ENCODE data around the gene APOL4. TPM values are rescaled to one million over a fixed set of nuclear protein-coding genes. Genes with fewer than 3 reads are reported as not detected.
"Not testable (repeated sequence)": the region's sequence is repeated elsewhere in the genome, so short reads cannot be mapped to it uniquely, and the experiment has no call there.

APOL4 gene
- total RNA-seq, 1 donor: not detected

- TF ChIP-seq, protein P1, sequence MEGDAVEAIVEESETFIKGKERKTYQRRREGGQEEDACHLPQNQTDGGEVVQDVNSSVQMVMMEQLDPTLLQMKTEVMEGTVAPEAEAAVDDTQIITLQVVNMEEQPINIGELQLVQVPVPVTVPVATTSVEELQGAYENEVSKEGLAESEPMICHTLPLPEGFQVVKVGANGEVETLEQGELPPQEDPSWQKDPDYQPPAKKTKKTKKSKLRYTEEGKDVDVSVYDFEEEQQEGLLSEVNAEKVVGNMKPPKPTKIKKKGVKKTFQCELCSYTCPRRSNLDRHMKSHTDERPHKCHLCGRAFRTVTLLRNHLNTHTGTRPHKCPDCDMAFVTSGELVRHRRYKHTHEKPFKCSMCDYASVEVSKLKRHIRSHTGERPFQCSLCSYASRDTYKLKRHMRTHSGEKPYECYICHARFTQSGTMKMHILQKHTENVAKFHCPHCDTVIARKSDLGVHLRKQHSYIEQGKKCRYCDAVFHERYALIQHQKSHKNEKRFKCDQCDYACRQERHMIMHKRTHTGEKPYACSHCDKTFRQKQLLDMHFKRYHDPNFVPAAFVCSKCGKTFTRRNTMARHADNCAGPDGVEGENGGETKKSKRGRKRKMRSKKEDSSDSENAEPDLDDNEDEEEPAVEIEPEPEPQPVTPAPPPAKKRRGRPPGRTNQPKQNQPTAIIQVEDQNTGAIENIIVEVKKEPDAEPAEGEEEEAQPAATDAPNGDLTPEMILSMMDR (IDR thresholded peaks at IDR 0.05; ENCODE audit: insufficient read depth, low read depth, low read length): no peak
- DNase-seq (ENCODE audit: low read depth): no peak
- H3K4me3 ChIP-seq (ENCODE audit: low read depth, low read length): no peak overlapping the region
Measured at GRCh38 chr22:36194385-36194784, 7.2 kb downstream of the APOL4 start.

- no peak overlapping the region for H3K4me3 ChIP-seq (ENCODE audit: low read depth, low read length)
- TF ChIP-seq, protein P1 (IDR thresholded peaks at IDR 0.05; ENCODE audit: insufficient read depth, low read depth, low read length): no peak
- no peak for DNase-seq (ENCODE audit: low read depth)
Measured at GRCh38 chr22:36193577-36193976, 8.0 kb downstream of the APOL4 start.

GRCh38 chr22:36193171-36193570, 8.4 kb downstream of the APOL4 start:
- DNase-seq (ENCODE audit: low read depth): no peak
- TF ChIP-seq, protein P1 (IDR thresholded peaks at IDR 0.05; ENCODE audit: insufficient read depth, low read depth, low read length): no peak
- H3K4me3 ChIP-seq (ENCODE audit: low read depth, low read length): no peak overlapping the region

GRCh38 chr22:36192542-36192941, 9.1 kb downstream of the APOL4 start:
- no peak for DNase-seq (ENCODE audit: low read depth)
- TF ChIP-seq, protein P1 (IDR thresholded peaks at IDR 0.05; ENCODE audit: insufficient read depth, low read depth, low read length): no peak
- no peak overlapping the region for H3K4me3 ChIP-seq (ENCODE audit: low read depth, low read length)

GRCh38 chr22:36191106-36191836, 10.3 kb downstream of the APOL4 start:
- DNase-seq (ENCODE audit: low read depth): peak; percentile 42
- TF ChIP-seq, protein P1 (IDR thresholded peaks at IDR 0.05; ENCODE audit: insufficient read depth, low read depth, low read length): no peak
- H3K4me3 ChIP-seq (ENCODE audit: low read depth, low read length): no peak overlapping the region

DNA sequence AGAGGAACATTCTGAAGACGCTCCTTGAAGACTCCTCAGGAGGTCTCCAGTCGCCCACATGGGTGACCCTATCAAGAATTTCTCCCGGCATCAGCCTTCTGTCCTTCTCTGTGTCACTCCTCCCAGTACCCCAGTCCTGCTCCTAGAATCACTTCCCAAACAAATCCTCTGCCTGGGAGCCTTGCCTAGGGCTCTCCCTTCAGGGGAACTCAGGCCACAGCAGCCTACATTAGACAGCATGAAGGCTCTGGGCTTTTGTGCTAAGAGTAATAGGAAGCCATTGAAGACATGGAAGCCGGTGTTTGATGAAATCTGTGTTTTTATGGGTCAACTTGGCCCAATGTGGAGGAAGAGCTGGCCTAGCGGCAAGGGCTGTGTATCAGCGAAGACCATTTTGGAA, 13.7 kb downstream of the APOL4 start:
- H3K4me3 ChIP-seq (ENCODE audit: low read depth, low read length); DNase-seq (ENCODE audit: low read depth): not testable (repeated sequence)

GRCh38 chr22:36185828-36186624, 15.6 kb downstream of the APOL4 start:
- H3K4me3 ChIP-seq (ENCODE audit: low read depth, low read length): no peak overlapping the region
- TF ChIP-seq, protein P1 (IDR thresholded peaks at IDR 0.05; ENCODE audit: insufficient read depth, low read depth, low read length): no peak
- no peak for DNase-seq (ENCODE audit: low read depth)
